ENCODE results near the gene ANXA8. TPM values are rescaled to one million over a fixed set of nuclear protein-coding genes. Genes with fewer than 3 reads are reported as not detected.
"Not testable (repeated sequence)": the region's sequence is repeated elsewhere in the genome, so short reads cannot be mapped to it uniquely, and the experiment has no call there.

The ANXA8 gene
- total RNA-seq, 4 donors from 2014 or later, result 0.47 to 7.3 TPM; not detected in 2

DNA sequence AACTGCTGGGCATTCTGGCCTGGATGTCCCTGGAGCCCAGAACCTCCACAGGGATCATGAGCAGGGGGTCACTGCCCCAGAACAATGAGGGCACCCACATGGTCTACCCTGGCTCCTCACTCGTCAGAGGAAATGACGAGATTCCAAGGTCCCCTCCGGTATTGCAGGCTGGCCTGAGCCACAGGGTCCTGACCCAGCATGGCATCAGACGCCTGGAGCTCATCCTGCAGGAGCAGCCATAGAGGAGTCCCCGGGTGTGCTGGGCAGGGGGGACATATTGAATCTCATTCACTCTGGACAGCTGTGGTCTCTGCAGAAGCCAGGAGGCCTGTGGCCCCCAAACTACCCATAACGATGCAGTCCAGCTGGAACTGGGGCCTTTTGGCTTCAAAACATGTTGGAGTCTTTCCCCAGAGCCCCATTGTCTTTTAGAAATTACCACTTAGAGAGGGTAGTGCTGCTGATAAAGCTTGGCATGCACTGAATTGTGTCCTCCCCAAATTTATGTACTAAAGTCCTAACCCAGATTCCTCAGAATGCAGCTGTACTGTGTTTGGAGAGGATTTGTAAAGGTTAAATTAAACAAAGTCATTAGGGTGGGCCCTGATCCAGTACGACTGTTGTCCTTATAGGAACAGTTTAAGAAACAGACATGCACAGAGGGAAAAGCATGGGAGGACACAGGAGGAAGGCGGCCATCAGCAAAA, 27.7 kb downstream of the ANXA8 start:
- H3K36me3 ChIP-seq, result no peaks in the 10 kb centered on the region
- no peak overlapping the region for H3K27ac ChIP-seq
- TF ChIP-seq EP300 (IDR thresholded peaks at IDR 0.05) (no peak), POLR2A (IDR thresholded peaks at IDR 0.05) (no peak), POLR2AphosphoS5 (IDR thresholded peaks at IDR 0.05) (no peak)
- TF ChIP-seq, protein P1, sequence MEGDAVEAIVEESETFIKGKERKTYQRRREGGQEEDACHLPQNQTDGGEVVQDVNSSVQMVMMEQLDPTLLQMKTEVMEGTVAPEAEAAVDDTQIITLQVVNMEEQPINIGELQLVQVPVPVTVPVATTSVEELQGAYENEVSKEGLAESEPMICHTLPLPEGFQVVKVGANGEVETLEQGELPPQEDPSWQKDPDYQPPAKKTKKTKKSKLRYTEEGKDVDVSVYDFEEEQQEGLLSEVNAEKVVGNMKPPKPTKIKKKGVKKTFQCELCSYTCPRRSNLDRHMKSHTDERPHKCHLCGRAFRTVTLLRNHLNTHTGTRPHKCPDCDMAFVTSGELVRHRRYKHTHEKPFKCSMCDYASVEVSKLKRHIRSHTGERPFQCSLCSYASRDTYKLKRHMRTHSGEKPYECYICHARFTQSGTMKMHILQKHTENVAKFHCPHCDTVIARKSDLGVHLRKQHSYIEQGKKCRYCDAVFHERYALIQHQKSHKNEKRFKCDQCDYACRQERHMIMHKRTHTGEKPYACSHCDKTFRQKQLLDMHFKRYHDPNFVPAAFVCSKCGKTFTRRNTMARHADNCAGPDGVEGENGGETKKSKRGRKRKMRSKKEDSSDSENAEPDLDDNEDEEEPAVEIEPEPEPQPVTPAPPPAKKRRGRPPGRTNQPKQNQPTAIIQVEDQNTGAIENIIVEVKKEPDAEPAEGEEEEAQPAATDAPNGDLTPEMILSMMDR (IDR thresholded peaks at IDR 0.05), result no peak
- WGBS, 2 donors (ENCODE audit: low coverage in 1 of 2), result 53 to 100% methylated on average over 2 to 3 of the region's 8 CpGs
- H3K27me3 ChIP-seq, result no peaks in the 10 kb centered on the region
- ATAC-seq, result no peak
- no peak overlapping the region for H3K4me3 ChIP-seq
- H3K9me3 ChIP-seq, result no peaks in the 10 kb centered on the region
- H3K4me1 ChIP-seq, result no peaks in the 10 kb centered on the region

DNA sequence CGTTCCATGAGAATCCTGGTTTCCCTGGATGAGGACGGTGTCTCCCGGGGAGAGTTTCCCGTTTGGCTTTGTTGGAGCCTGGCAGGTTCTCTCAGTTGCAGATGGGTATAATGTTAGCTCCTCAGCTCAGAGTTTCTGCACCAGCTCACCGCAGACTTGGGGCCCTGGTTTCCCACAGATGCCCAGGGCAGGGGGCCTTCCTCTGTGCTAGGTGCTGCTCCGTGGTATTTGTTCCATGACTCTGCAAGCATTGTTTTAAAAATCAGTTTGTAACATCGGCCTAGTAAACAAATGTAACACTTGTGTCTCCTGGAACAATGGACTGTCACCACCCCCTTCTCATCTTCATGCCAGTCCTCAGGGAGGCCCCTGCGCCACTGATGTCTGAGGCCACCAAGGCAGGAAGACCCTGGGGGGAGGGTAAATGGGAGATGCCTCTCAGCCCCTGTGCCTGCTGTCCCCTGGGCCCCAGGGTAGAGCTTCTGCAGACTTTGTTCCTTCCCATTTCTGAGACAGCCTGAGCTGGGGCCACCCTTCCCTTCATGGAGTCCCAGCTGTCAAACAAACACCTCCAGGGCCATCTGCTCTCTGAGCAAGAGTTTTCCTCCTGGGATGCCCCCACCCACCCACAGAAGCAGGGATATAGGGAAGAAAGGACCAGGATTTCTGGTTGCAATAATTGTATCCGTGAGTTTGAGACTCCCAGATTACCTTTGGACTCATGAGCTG, 28.4 kb downstream of the ANXA8 start:
- ATAC-seq, H3K4me3 ChIP-seq, H3K27me3 ChIP-seq, H3K36me3 ChIP-seq, H3K27ac ChIP-seq, H3K9me3 ChIP-seq, H3K4me1 ChIP-seq: not testable (repeated sequence)
- WGBS, 2 donors (ENCODE audit: low coverage in 1 of 2), result 60 to 68% methylated on average over 1 to 4 of the region's 9 CpGs

DNA sequence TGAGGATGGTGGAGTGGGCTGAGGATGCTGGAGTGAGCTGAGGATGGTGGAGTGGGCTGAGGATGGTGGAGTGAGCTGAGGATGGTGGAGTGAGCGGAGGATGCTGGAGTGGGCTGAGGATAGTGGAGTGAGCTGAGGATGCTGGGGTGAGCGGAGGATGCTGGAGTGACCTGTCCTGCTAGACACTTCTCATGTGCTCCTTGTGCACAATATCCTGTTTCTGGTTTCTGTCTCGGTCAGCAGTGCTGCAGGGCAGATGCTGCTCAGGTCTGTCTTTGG, 29.2 kb downstream of the ANXA8 start:
- no peak for ATAC-seq
- no peak overlapping the region for H3K4me3 ChIP-seq
- H3K9me3 ChIP-seq, result no peaks in the 10 kb centered on the region
- H3K27ac ChIP-seq, result no peak overlapping the region
- TF ChIP-seq POLR2AphosphoS5 (IDR thresholded peaks at IDR 0.05) (no peak), EP300 (IDR thresholded peaks at IDR 0.05) (no peak), POLR2A (IDR thresholded peaks at IDR 0.05) (no peak)
- TF ChIP-seq, protein P1 (IDR thresholded peaks at IDR 0.05), result no peak
- WGBS, 2 donors (ENCODE audit: low coverage in 1 of 2), result 81 to 92% methylated on average over 2 to 3 of the region's 3 CpGs
- no peaks in the 10 kb centered on the region for H3K36me3 ChIP-seq
- H3K4me1 ChIP-seq, result no peaks in the 10 kb centered on the region
- no peaks in the 10 kb centered on the region for H3K27me3 ChIP-seq

DNA sequence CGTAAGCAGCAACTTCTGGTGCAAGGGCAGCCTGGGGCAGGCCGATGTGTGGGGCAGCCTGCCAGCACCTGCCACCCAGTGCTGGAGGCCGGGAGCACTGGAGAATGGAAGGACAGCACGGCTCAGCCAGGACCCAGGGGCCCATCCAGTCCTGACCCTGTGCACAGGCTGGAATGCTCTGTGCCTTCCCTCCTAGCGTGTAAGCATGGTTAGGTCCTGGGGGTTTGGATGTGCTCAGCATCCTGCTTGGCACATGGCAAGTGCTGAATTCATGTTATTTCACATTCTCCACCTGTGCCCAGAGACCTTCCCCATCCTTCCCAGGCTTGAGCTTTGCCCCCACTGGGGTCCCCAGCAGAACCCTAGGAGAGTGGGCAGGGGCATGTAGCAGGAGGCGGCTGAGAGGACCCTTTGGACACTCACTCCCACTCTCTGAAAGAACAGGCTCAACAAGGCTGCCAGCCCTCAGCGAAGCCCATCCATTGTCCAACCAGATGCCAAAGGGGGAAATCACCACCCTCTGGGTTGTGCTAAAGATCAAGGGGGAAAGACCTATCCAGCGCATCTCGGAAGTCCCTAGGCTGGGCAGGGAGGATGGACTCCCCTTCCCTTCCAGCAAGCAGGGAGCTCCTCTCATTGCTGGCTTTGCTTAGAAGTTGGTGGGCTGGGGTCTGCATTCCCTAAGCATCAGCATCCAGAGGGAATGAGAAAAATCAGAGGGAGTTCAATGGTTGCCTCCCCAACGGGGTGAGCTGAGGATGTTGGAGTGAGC, 29.7 kb downstream of the ANXA8 start:
- Histone ChIP-seq H3K27me3 (no peaks in the 10 kb centered on the region), H3K27ac (no peak overlapping the region), H3K36me3 (no peaks in the 10 kb centered on the region), H3K4me1 (no peaks in the 10 kb centered on the region), H3K4me3 (no peak overlapping the region), H3K9me3 (no peaks in the 10 kb centered on the region)
- ATAC-seq, result no peak
- TF ChIP-seq POLR2AphosphoS5 (IDR thresholded peaks at IDR 0.05), result no peak
- no peak for TF ChIP-seq POLR2A (IDR thresholded peaks at IDR 0.05)
- TF ChIP-seq EP300 (IDR thresholded peaks at IDR 0.05), result no peak
- TF ChIP-seq, protein P1 (IDR thresholded peaks at IDR 0.05), result no peak
- WGBS, 2 donors (ENCODE audit: low coverage in 1 of 2), result 83 to 92% methylated on average over 2 of the region's 10 CpGs

DNA sequence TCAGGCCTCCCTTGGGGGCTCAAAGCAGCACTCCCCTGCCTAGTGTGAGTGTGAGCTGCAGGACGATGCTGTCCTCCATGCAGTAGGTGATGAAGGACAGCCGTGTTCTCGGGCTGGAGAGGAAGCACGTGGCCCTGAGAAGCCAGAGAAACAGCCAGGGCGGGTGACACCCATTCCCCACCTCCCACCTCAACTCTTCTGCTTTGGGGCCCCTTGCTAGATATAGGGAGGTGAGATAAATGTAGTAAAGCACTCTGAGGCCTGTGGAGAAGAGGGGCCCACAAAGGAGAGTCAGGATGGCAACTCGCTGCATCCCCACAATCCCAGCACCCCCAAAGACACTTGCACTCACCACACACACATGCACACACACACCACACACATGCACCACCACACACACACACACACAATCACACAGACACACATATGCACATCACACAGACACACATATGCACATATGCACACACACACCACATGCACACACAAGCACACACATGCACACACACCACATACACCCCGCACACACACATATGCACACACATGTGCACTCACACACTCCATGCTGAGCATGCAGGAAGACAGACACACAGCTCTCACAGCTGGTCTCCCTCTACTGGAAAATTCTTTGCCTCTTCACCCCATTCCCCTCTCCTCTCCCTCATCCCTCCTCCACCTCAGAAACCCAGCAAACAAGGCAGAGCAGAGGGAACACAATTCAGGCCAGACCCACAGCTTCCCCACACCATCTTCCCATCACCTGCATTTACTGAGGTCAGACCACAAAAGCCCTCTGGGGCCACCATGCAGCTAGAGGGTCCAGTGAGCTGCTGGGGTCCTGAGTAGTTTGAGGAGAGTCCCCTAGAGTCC, 30.5 kb downstream of the ANXA8 start:
- WGBS, 2 donors (ENCODE audit: low coverage in 1 of 2), result 58 to 80% methylated on average over 1 to 2 of the region's 7 CpGs
- H3K36me3 ChIP-seq, result no peaks in the 10 kb centered on the region
- H3K4me1 ChIP-seq, result no peaks in the 10 kb centered on the region
- no peaks in the 10 kb centered on the region for H3K27me3 ChIP-seq
- ATAC-seq, result no peak
- TF ChIP-seq POLR2A (IDR thresholded peaks at IDR 0.05) (no peak), POLR2AphosphoS5 (IDR thresholded peaks at IDR 0.05) (no peak), EP300 (IDR thresholded peaks at IDR 0.05) (no peak)
- TF ChIP-seq, protein P1 (IDR thresholded peaks at IDR 0.05), result no peak
- no peaks in the 10 kb centered on the region for H3K9me3 ChIP-seq
- H3K27ac ChIP-seq, result no peak overlapping the region
- H3K4me3 ChIP-seq, result no peak overlapping the region
